ENCODE results near the gene MFSD12. TPM values are rescaled to one million over a fixed set of nuclear protein-coding genes. Genes with fewer than 3 reads are reported as not detected.

The MFSD12 gene
- total and polyA plus RNA-seq, 4 donors: 9.4 to 43.6 (median 24.6) TPM

GRCh38 chr19:3603121-3603811 is 45.9 kb upstream of the MFSD12 start:
- no peak for DNase-seq (ENCODE audit: low spot score)
- Histone ChIP-seq H3K4me1 (ENCODE audit: control insufficient read depth in 4 of 4, insufficient read depth in 4 of 4, low read length in 3 of 4) (peaks cover 0 to 8% (median 3%) of the 10 kb centered on the region in 4 donors), H3K9me3 (ENCODE audit: control insufficient read depth in 4 of 4, low read length in 3 of 4) (no peaks in the 10 kb centered on the region), H3K9ac (ENCODE audit: low read depth in 1 of 2, low read length in 2 of 2) (no peak overlapping the region), H3K36me3 (ENCODE audit: control insufficient read depth in 4 of 4, insufficient read depth in 3 of 4, low read depth in 1 of 4, low read length in 3 of 4) (no peaks in the 10 kb centered on the region), H3K27ac (ENCODE audit: low read depth in 1 of 2, low read length in 2 of 2) (peak overlapping the region; percentile 46 to 51), H3K27me3 (ENCODE audit: control insufficient read depth in 4 of 4, insufficient read depth in 4 of 4, low read length in 3 of 4) (no peaks in the 10 kb centered on the region), H3K4me3 (ENCODE audit: low read depth in 1 of 3, low read length in 3 of 3) (no peak overlapping the region)
- WGBS: 73% methylated on average over 23 of the region's 23 CpGs
- TF ChIP-seq RXRA (IDR thresholded peaks at IDR 0.05): peak; percentile 89 to 92
- TF ChIP-seq YY1 (IDR thresholded peaks at IDR 0.05): no peak
- TF ChIP-seq ZBTB33 (IDR thresholded peaks at IDR 0.05): no peak
- TF ChIP-seq FOXA2 (IDR thresholded peaks at IDR 0.05): no peak
- TF ChIP-seq RAD21 (IDR thresholded peaks at IDR 0.05): no peak
- TF ChIP-seq HNF4A (conservative IDR thresholded peaks at IDR 0.05): no peak
- TF ChIP-seq ATF3 (IDR thresholded peaks at IDR 0.05): no peak
- TF ChIP-seq REST (IDR thresholded peaks at IDR 0.05): no peak
- TF ChIP-seq SP1 (IDR thresholded peaks at IDR 0.05): peak; percentile 79
- peak; percentile 96 for TF ChIP-seq NR2F2 (IDR thresholded peaks at IDR 0.05)
- TF ChIP-seq, protein P1, sequence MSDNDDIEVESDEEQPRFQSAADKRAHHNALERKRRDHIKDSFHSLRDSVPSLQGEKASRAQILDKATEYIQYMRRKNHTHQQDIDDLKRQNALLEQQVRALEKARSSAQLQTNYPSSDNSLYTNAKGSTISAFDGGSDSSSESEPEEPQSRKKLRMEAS (IDR thresholded peaks at IDR 0.05): no peak
- TF ChIP-seq FOXA1 (IDR thresholded peaks at IDR 0.05): no peak

DNA sequence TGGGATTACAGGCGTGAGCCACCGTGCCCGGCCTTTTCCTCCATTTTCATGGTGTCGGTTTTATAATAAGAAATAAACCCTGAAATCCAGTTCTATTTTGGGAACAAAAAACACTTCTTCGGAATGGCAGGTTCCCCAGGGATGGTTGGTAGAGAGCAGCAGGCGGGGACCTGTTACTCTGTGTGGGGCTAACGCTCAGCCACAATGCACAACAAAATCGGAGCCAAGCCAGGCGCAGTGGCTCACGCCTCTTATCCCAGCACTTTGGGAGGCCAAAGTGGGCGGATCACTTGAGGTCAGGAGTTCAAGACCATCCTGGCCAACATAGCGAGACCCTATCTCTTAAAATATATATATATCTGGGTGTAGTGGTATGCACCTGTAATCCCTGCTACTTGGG is 43.6 kb upstream of the MFSD12 start:
- H3K9me3 ChIP-seq (ENCODE audit: control insufficient read depth in 4 of 4, low read length in 3 of 4): no peaks in the 10 kb centered on the region
- H3K27me3 ChIP-seq (ENCODE audit: control insufficient read depth in 4 of 4, insufficient read depth in 4 of 4, low read length in 3 of 4): no peaks in the 10 kb centered on the region
- DNase-seq (ENCODE audit: low spot score): no peak
- no peak overlapping the region for H3K9ac ChIP-seq (ENCODE audit: low read depth in 1 of 2, low read length in 2 of 2)
- H3K27ac ChIP-seq (ENCODE audit: low read depth in 1 of 2, low read length in 2 of 2): no peak overlapping the region
- no peak overlapping the region for H3K4me3 ChIP-seq (ENCODE audit: low read depth in 1 of 3, low read length in 3 of 3)
- no peaks in the 10 kb centered on the region for H3K36me3 ChIP-seq (ENCODE audit: control insufficient read depth in 4 of 4, insufficient read depth in 3 of 4, low read depth in 1 of 4, low read length in 3 of 4)
- H3K4me1 ChIP-seq (ENCODE audit: control insufficient read depth in 4 of 4, insufficient read depth in 4 of 4, low read length in 3 of 4): peaks cover 0 to 2% (median 0%) of the 10 kb centered on the region in 4 donors
- 92% methylated on average over 12 of the region's 12 CpGs for WGBS
- TF ChIP-seq FOXA1 (IDR thresholded peaks at IDR 0.05): no peak
- no peak for TF ChIP-seq NR2F2 (IDR thresholded peaks at IDR 0.05)
- no peak for TF ChIP-seq SP1 (IDR thresholded peaks at IDR 0.05)
- TF ChIP-seq REST (IDR thresholded peaks at IDR 0.05): no peak
- no peak for TF ChIP-seq HNF4G (IDR thresholded peaks at IDR 0.05)
- no peak for TF ChIP-seq YY1 (IDR thresholded peaks at IDR 0.05)
- no peak for TF ChIP-seq CTCF (IDR thresholded peaks at IDR 0.05; ENCODE audit: low read depth, low read length, missing input control)
- no peak for TF ChIP-seq ZBTB33 (IDR thresholded peaks at IDR 0.05)
- TF ChIP-seq GABPA (IDR thresholded peaks at IDR 0.05 in 1 of 2, conservative IDR thresholded peaks at IDR 0.05 in 1 of 2): no peak
- TF ChIP-seq RXRA (IDR thresholded peaks at IDR 0.05): no peak
- no peak for TF ChIP-seq HNF4A (conservative IDR thresholded peaks at IDR 0.05)
- TF ChIP-seq TAF1 (conservative IDR thresholded peaks at IDR 0.05): no peak
- no peak for TF ChIP-seq ATF3 (IDR thresholded peaks at IDR 0.05)
- no peak for TF ChIP-seq FOXA2 (IDR thresholded peaks at IDR 0.05)

All from liver (tissue), 9 donors.